Tongue (tissue), 2 donors: ENCODE data around the gene NT5DC1. TPM values are rescaled to one million over a fixed set of nuclear protein-coding genes. Genes with fewer than 3 reads are reported as not detected.
A peak's percentile ranks its signal among the peaks of the same experiment; 100 is the strongest.

Experiments used
- DNase-seq: peaks from one replicate; pipeline ENCODE4 v3.0.0-alpha.2; 2015
- total RNA-seq: library from RNA; depleted of rRNA; stranded (reverse); fragments of >200 nt; gene quantifications from one replicate; pipeline ENCODE4 v1.2.3, GENCODE V29; 2014

NT5DC1 gene
- total RNA-seq, 1 donor from 2014 or later, result 6.8 TPM

DNA sequence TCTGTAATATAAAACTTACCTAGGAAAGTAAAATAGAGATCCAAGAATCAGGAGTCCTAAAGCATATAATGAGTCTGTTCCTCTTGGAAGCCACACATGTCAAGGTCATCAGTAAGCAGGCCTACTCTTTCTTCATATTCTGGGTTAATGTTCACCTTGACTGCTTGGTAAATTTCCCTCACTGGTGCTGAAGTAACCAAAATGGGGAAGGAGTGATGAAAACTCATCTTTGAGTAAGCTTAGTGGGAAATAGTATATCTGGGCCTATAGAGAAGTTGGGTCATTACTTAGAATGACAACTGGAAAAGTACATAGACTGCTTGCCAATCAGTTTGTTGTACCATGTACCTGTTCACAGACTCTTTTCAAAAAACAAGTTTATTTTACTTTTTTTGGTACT, 146.6 kb downstream of the NT5DC1 start:
- no peak for DNase-seq

DNA sequence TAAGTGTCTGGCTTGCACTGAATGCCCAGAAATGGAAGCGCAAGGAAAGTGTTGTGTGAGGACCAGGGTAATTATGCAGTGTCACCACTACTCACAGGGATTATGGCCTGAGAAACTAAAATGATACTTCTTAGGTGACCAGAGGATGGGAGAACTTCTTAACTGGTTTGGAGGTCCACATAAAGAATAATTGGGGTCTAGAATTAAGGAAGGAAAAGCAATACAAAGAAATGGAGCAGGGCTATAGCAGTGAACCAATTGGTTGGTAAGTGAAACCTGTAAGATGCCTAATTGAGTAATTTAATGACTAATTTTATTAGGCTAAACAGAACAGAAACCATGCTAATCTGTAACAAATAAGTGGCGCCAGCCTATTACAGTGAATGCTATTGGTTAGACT, 147.9 kb downstream of the NT5DC1 start:
- no peak for DNase-seq

DNA sequence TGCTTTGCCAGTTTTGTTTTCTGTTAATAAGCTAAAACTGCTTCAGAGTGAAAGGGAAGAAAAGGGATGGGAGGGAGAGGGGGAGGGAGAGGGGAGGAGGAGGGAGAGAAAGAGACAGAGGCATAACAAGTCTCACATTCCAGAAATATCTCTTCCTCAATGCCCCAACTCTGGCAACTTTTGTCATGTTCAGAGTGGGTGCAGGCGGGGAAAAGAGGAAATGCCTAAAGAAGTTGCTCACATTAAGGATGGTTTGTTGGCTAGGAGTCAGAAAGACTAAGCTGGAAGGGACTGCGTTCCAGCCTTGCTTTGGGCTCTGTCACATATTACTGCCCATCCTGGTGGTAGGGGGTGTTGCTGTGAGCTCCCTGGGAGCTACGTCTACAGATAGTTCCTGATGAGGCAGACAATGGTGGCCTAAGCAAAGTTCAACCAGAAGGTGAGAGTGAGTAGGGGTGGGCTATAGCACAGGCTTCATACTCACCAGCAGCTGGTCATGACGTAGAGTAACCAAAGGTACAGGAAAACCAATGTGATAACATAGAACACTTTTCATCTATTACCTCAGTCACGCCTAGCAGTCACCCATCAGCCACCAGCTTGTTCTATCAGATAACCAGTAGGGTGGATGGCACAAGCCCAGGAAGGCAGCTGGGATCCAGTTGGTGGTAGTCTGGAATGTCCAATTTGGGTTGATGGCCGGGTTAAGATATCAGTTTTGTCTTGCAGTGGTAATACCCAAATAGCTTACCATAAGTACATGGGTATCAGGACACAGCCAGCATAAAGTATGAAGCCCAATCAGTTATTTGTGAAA, 151.1 kb downstream of the NT5DC1 start:
- no peak for DNase-seq

DNA sequence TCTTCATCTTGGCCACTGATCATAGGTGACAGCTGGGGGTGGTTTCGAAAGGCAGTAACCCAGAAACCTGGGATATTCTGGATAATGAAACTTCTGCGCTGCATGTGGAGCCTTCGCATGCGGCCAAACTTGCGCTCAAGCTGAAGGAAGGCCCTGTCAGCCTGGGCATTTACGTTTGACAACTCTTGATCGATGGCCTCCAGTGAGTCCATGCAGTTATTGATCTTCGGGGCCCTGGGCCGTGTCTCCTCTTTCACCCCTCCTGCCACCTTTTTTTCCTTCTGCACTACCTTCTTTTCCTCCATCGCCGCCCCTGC, 152.5 kb downstream of the NT5DC1 start:
- DNase-seq, result no peak

DNA sequence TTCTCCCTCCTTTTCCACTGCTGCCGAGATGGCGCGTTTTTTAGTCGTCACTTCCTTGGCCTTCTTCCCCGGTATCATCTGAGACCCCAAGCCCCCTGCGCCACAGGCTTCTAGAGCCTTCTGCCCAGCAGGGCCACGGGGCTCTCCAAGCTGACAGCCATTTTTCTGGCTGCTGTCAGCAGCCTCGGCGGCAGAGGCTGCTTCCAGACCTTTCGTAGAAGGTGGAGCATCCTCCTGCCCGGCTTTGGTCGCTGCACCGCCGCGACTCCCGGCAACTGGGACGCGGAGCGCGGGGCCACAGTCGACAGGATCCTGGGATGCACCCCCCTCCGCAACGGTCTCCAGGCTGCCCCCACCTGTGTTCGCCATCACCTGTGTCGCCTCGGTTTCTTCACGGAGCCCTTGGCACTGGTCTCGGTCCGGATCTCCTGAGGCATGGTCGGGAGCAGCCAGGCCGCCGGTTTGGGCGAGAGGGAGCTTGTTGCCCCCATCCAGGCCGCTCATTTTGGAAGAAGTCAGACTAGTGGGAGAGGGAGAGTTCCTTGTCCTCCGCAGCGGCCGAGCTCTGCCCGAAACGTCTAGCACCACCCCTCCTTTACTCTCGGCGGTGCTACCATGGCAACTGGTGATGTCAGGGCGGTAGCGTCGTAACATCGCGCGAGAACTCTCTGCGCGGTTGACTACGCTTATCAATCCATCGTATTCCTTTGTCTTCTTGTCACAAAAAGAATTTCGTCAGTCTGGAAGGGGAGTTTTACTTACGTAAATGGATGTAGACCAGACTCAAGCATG, 153.0 kb downstream of the NT5DC1 start, which contains the start of gene TSPYL4:
Gene TSPYL4, minus strand, starts transcription at position 571 of the 792 bp plus-strand sequence. Its CDS starts 67 bp downstream, at position 504.
- peak; percentile 99 for DNase-seq

DNA sequence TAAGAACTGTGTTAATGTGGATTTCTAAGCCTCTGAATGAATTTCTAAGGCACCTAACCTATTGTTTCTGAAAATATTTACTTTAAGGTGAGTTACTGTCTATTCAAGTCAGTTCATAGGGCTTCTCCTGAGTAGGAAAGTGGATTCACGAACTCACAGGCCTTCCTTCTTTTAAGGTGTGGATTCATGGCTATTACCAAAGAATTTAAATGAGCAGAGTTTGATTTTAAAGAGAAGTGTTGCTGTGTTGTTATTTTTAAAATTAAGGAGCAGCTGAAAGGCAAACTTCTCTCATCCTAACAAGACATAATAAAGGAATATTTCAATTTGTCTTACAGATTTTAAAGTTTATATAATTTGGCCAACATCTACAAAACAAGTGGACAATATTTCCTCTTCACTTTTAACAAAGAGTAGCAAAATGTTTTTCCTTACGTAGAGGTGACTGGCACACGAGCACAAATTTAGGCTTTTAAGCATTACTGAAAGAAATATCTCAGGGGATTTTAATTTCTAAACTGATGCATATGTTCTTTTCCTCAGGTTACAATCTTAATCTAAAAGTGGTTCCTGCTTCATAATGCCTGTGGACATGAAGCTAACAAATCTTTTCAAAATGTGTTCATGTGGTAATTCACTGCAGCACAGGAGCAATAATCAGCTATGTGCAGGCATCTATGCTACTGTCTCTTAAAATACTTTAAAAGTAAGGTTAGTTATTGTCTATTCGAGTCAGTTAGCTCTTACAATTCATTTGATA, 153.8 kb downstream of the NT5DC1 start:
- DNase-seq, result peak; percentile 45

DNA sequence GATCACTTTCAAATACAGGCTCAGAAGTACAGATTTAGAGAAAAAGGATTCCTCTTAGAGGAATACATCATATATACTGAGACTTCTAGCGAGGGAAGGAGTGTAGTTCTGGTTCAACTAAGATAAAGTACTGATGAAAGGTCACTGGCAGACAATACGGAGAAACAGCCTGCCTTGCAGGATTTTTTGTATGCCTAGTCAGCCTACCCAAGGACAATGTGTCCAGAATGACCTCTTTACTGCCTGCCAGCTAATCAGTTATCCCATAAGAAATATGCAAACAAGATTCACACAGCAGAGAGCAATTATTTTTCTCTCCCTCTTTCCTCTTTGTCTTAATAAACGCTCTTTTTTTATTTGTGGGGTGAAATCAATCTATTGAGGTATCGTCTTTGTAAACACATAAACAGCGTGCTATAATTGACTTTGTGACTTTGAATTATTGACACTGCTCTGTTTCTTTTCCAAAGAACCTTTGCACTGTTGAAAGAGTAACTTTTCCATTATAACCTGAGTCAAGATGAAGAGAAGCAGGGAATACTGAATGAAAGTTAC, 154.7 kb downstream of the NT5DC1 start:
- DNase-seq, result peak; percentile 19

DNA sequence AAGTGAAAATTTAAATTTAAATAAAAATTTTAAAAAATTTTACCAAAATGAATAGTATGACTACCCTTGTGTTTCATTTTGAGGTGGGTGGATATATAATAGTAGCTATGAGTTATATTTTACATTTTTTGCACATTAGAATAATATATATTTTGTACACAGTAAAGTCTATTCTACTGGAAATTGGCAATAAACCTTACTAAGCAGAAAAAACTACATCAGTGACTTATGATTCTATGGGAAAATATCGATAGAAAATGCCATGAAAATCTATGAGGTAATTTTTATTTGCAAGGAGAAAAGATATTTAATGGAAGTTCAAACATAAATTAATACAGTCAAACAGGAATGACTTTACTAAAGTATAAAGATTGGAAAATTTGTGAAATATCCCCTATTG, 156.0 kb downstream of the NT5DC1 start:
- DNase-seq, result no peak

DNA sequence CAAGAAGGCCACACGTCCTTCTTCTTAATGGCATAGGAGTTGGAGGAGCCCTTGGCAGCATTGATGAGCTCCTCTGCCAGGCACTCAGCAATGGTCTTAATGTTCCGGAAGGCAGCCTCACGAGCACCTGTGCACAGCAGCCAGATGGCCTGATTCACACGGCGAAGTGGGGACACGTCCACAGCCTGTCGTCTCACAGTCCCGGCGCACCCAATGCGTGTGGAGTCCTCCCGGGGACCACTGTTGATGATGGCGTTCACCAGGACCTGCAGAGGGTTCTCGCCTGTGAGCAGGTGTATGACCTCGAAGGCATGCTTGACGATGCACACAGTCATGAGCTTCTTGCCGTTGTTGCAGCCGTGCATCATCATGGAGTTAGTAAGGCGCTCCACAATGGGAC, 157.9 kb downstream of the NT5DC1 start:
- DNase-seq, result no peak

DNA sequence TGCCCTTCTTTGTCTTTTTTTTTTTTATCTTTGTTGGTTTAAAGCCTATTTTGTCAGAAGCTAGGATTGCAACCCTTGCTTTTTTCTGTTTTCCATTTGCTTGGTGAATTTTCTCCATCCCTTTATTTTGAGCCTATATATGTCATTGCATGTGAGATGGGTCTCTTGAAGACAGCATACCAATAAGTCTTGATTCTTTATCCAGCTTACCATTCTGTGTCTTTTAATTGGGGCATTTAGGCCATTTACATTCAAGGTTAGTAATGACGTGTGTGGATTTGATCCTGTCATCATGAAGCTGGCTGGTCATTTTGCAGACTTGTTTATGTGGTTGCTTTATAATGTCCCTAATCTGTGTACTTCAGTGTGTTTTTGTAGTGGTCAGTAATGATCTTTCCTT, 162.7 kb downstream of the NT5DC1 start:
- no peak for DNase-seq

DNA sequence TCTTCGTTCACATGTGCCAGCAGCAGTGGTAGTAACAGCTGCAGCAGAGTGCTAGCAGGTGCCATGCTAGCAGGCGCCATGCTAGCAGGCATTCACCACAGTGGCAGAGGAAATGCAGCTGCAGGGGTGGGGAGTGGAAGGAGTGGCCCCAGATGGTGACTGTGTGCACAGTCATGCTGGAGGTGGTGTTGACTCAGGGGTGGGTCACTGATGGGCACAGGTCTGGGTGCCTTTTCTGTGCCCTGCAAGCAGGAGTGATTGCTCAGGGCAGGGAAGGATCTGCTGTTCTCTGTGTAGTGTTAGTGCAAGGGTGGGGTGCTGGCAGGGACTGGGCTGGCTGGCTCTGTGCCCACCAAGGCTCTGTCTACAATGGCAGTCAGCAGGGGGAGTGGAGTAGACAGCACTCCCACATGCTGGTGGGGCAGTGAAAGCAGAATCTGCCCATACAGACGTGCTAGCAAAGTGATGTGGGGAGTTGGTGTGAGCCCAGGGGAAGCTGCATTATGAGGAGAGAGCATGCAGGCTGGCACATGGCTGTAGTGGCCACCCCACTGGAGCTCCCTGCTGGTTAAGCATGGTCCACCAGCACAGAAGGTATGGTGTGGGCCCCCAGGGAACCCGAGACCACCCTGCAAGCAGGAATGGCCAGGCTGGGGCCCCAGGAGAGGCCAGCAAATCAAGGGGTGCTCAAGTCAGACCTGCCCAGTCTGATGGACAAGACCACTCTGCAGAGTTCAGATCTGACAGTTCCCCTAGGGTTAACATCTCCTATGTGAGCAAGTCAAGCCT, 164.6 kb downstream of the NT5DC1 start:
- peak; percentile 81 for DNase-seq

DNA sequence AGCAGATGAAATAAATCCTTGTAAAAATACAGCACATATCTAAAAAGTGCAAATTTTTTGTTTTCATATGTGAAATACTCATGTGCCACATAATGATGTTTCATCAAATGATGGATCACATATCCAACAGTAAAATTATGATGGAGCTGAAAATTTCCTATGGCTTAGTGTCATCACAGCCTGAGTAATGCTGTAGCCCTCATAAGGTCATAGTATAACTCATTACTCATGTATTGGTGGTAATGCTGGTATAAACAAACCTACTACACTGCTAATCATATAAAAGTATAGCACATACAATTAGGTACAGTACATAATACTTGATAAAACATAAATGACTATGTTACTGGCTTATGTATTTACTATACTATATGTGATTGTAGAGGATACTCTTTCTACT, 166.2 kb downstream of the NT5DC1 start:
- no peak for DNase-seq

DNA sequence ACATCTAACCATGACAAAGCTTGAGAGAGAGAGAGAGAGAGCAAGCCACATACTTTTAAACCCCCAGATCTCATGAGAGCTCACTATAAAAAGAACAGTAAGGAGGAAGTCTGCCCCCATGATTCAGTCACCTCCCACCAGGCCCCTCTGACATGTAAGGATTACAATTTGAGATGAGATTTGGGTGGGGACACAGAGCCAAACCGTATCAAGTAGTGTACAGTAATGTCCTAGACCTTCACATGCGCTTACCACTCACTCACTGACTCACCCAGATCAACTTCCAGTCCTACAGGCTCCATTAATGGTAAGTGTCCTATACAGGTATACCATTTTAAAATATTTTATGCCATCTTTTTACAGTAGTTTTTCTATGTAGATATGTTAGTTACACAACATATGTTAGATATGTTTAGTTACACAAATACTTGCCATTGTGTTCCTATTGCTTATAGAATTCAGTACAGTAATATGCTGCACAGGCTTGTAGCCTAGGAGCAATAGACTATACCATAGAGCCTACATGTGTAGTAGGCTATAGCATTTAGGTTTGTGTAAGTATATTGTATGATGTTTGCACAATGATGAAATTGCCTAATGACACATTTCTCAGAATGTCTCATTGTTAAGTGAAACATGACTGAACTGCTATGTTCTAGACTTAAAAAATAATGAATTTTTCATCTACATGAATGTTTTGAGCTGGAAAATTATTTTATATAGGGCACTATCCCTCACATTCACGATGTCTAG, 167.4 kb downstream of the NT5DC1 start:
- DNase-seq, result no peak

DNA sequence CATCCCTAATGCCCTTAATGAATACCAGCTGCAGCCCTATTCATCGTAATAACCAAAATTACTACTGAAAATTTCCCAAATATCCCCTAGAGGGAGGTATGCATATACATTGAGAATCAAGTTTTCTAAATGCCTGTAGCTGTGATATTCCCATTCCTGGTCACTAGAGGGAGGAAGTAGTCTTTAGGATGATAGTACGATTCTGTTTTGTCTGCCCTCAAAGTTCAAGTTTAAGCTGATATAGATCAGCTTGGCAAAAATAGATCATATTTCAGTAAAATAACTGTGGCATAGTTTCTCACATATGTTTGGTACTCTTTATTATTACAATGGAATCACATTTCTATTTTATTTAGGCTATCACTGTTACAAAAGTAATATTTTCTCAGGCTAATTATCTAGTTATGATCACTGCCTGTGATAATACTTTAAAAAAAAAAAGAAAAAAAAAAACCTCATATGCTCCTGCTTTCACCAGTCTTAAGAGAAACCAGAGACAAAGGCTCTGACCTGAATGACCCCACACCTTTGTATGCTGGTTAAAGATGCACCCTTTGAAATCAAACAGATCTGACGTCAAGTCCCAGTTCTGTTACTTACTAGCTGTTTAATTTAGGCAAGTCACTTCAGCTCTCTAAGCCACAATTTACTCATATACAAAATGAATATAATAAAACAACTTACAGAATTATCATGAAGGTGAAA, 168.1 kb downstream of the NT5DC1 start:
- DNase-seq, result peak; percentile 83

DNA sequence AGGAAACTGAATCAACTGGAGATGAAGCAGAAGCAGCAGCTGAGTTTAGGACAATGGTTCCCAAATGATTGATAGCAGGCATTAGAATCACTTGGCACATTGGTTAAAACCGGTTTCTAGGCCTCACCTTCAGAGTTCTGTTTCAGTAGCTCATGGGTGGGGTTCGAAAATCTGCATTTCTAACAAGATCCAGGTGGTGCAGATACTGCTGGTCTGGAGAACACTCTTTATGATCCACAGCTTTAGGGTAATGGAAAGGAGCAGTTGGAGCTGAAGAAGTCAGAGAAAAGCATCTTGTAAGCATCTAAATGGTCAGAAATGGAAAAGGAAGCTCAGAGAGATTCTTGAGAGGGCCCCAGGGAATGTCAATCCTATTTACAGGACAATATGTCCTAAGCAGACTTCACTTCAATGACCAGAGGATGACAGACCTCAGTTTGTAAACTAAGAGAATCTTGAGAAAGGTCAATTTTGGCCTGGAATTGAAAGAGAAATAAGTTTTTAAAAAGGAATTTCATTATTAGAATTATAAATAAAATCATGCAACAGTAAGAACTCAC, 170.6 kb downstream of the NT5DC1 start:
- DNase-seq, result no peak

DNA sequence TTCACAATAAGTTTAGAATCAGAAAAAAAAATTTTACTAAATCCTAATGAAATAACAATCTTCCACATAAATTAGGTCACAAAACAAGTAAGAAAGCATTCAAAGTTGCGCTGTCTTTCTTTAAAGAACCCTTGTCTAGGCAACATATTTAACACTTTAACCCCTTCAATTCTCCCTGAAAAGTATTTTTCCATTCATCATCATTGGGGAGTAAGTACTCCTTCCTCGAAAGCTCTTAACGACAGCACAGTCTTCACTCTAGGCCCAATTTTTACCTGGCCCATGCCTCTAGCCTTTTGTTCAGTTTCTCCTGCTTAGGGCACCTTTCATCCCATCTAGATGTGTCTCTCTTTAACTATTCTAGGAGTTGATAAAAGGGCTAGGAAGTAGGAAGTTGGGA, 176.5 kb downstream of the NT5DC1 start:
- DNase-seq, result no peak

DNA sequence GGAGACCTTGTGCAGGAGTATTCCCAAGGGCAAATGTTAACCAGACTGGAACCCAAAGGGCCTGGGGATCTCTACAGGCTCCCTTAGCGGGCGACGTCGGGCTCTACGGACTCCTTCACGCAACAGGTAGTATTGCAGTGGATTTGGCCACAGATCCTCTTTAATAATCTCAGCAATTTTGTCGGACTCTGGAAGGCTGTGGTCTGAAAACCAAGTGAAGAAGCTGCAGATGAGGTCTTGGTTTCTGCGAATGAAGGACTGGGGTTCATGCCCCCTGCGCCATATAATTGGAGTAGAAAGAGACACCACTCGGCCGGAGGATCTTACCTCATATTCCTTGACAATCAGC, 177.8 kb downstream of the NT5DC1 start:
- DNase-seq, result no peak

DNA sequence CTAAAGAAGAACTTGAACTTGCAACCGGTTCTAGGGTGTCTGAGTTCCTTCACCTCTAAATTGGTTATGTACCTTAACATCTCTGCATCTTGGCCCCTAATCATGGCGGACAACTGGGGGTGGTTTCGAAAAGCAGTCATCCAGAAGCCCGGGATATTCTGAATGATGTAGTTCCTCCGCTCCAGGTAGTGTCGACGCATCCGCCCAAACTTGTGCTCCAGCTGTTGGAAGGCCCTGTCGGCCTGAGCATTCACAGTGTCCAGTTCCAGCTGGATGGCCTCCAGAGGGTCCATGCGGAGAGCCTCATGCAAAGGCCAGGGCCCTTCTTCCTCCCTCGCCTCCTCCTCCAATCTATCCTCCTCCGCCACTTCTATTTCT, 178.2 kb downstream of the NT5DC1 start:
- DNase-seq, result peak; percentile 76

DNA sequence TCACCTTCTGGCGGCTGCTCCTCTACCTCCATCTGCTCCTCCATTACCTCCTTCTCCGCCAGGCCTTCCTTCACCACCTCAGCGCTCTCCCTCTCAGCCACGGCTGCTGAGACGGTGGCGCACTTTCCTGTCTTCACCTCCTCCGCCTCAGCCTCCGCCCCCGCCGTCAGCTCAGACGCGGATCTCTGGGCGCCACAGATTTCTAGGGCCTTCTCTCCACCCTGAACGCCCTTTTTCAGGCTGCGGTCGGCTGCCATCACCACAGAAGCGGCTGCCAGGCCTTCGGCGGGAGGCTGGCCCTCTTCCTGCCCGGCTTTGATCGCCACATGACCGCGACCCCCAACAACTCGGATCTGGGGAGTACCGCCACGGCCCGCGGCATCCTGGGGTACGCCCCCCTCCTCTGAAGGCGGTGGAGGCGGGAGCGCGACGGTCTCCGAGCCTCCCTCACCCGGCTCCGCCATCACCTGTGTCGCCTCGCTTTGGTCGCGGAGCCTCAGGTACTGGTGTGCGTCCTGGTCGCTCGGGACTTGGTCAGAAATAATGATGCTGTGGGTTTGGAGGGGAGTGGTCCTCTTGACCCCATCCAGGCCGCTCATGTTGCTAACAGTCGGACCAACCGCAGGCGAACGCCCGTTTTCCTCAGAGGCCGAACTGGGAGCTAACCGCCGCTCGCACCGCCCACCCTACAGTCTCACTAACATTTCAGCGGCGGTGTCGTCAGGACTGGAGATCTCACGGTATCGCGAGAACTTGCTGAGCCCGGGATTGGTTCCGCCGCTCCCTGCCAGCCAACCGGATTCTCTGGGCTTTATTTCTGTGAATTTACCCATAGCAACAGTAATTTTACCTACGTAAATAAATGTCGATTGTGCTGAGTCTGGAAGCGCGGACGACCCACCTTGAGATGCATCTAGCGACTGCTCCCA, 178.8 kb downstream of the NT5DC1 start, which contains the start of gene TSPYL1:
Gene TSPYL1, minus strand, starts transcription at position 699 of the 929 bp plus-strand sequence. Its CDS starts 100 bp downstream, at position 599.
- peak; percentile 99 for DNase-seq
